Measurements from ENCODE around the gene RAB29.
"Not testable (repeated sequence)": the region's sequence is repeated elsewhere in the genome, so short reads cannot be mapped to it uniquely, and the experiment has no call there.

RAB29 gene

GRCh38 chr1:205775015-205775716, at the start of gene RAB29:
Gene RAB29, minus strand, starts transcription at chr1:205775482. Its CDS starts 526 bp downstream, at chr1:205774956.
- DNase-seq: peak; percentile 82

GRCh38 chr1:205824180-205824579, 48.9 kb upstream of the RAB29 start:
- DNase-seq: no peak

GRCh38 chr1:205823260-205823659, 48.0 kb upstream of the RAB29 start:
- DNase-seq: not testable (repeated sequence)

- no peak for DNase-seq
Observed at GRCh38 chr1:205822397-205822796, 47.1 kb upstream of the RAB29 start.

GRCh38 chr1:205817988-205818387, 42.7 kb upstream of the RAB29 start:
- DNase-seq: no peak

GRCh38 chr1:205817364-205817763, 42.1 kb upstream of the RAB29 start:
- DNase-seq: no peak

GRCh38 chr1:205813755-205814058, 38.4 kb upstream of the RAB29 start:
- DNase-seq: peak; percentile 52

- DNase-seq: peak; percentile 82
Observed at GRCh38 chr1:205812878-205813754, 37.8 kb upstream of the RAB29 start, which contains the start of gene SLC41A1. Gene SLC41A1, minus strand, starts transcription at chr1:205813198. Its CDS starts 2,757 bp downstream, at chr1:205810441.

- no peak for DNase-seq
Observed at GRCh38 chr1:205812271-205812877, 37.1 kb upstream of the RAB29 start.

- DNase-seq: no peak
Observed at GRCh38 chr1:205811660-205812059, 36.4 kb upstream of the RAB29 start.

GRCh38 chr1:205810448-205811157, 35.3 kb upstream of the RAB29 start:
- DNase-seq: no peak

- no peak for DNase-seq
Observed at GRCh38 chr1:205809942-205810345, 34.7 kb upstream of the RAB29 start.

GRCh38 chr1:205809469-205809868, 34.2 kb upstream of the RAB29 start:
- no peak for DNase-seq

- DNase-seq: no peak
Observed at GRCh38 chr1:205805082-205805711, 29.9 kb upstream of the RAB29 start.

- DNase-seq: no peak
Observed at GRCh38 chr1:205804605-205805004, 29.3 kb upstream of the RAB29 start.

GRCh38 chr1:205803986-205804385, 28.7 kb upstream of the RAB29 start:
- DNase-seq: no peak

GRCh38 chr1:205802060-205802459, 26.8 kb upstream of the RAB29 start:
- no peak for DNase-seq

GRCh38 chr1:205800981-205801703, 25.9 kb upstream of the RAB29 start:
- no peak for DNase-seq

GRCh38 chr1:205800427-205800826, 25.1 kb upstream of the RAB29 start:
- no peak for DNase-seq

- no peak for DNase-seq
Observed at GRCh38 chr1:205798577-205798976, 23.3 kb upstream of the RAB29 start.

GRCh38 chr1:205797168-205797567, 21.9 kb upstream of the RAB29 start:
- no peak for DNase-seq

Data from NCI-H226 (cell line).